DMS53 (cell line): ENCODE data around the gene PRR22.

Experiments
- DNase-seq: peaks from one replicate; lab custom pipeline; 2025; lab: John Stamatoyannopoulos, UW

The PRR22 gene

GRCh38 chr19:5784581-5785147, at the start of gene PRR22:
PRR22 (minus strand) TSS chr19:5784746; CDS start chr19:5784660, 86 bp downstream.
- no peak for DNase-seq

- DNase-seq = no peak
Measured at GRCh38 chr19:5832527-5833216, 48.1 kb upstream of the PRR22 start.

- DNase-seq = no peak
Measured at GRCh38 chr19:5832061-5832460, 47.5 kb upstream of the PRR22 start.

- no peak for DNase-seq
Measured at GRCh38 chr19:5831159-5831558, 46.6 kb upstream of the PRR22 start.

- no peak for DNase-seq
Measured at GRCh38 chr19:5829567-5830310, 45.2 kb upstream of the PRR22 start.

- DNase-seq = peak; percentile 42
Measured at GRCh38 chr19:5828661-5829566, 44.4 kb upstream of the PRR22 start.

GRCh38 chr19:5827891-5828660, 43.5 kb upstream of the PRR22 start:
- peak; percentile 96 for DNase-seq

- no peak for DNase-seq
Measured at GRCh38 chr19:5827342-5827890, 42.9 kb upstream of the PRR22 start.

GRCh38 chr19:5826531-5827341, 42.2 kb upstream of the PRR22 start:
- peak; percentile 96 for DNase-seq

- no peak for DNase-seq
Measured at GRCh38 chr19:5825178-5825577, 40.6 kb upstream of the PRR22 start.

GRCh38 chr19:5824751-5825150, 40.2 kb upstream of the PRR22 start:
- DNase-seq = no peak

GRCh38 chr19:5823579-5824281, 39.2 kb upstream of the PRR22 start:
- peak; percentile 70 for DNase-seq

GRCh38 chr19:5822181-5822844, 37.8 kb upstream of the PRR22 start:
- DNase-seq = peak; percentile 30

- DNase-seq = no peak
Measured at GRCh38 chr19:5821521-5822180, 37.1 kb upstream of the PRR22 start.

GRCh38 chr19:5820785-5821184, 36.2 kb upstream of the PRR22 start:
- DNase-seq = no peak

GRCh38 chr19:5818594-5818993, 34.0 kb upstream of the PRR22 start:
- no peak for DNase-seq

GRCh38 chr19:5817218-5817617, 32.7 kb upstream of the PRR22 start:
- DNase-seq = no peak

GRCh38 chr19:5814852-5815246, 30.3 kb upstream of the PRR22 start:
- DNase-seq = no peak
